Hematopoietic multipotent progenitor cell treated with erythropoietin and hydrocortisone succinate and interleukin-3 and kit ligand, for 4 days (in vitro differentiated cells): ENCODE data around the gene ADARB1.

Experiments
- DNase-seq: peaks from one replicate; pipeline ENCODE4 v3.0.0-alpha.2; 2015

Gene ADARB1

DNA sequence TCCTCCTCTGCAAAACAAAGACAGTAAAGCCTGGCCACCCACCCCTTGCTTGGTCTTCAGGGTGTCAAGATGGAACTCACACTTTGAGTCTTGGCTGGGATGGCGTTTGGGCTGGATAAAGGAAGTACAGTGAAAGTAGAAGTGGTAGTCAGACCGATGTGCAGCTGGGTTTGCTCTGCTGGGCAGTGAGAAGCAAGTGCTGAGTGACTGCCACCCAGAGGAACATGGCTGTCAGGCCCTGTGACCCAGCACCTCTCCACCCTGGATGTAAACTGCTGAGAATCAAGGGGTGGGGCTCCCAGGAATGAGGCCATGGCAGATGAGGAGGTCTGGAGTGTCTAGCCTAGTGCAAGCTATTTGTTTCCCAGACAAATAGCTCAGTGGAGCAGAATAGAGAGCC is 162.1 kb downstream of the ADARB1 start:
- peak; percentile 62 for DNase-seq

DNA sequence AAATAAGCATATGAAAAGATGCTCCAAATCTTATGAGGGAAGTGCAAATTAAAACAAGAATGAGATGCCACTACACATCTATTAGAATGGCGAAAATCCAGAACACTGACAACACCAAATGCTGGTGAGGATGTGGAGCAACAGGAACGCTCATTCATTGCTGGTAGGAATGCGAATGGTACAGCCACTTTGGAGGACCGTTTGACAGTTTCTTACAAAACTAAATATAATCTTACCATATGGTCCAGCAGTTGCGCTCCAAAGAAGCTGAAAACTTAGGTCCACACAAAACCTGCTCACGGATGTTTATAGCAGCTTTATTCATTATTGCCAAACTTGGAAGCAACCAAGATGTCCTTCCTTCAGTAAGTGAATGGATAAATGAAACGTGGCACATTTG is 163.0 kb downstream of the ADARB1 start:
- DNase-seq, result no peak

DNA sequence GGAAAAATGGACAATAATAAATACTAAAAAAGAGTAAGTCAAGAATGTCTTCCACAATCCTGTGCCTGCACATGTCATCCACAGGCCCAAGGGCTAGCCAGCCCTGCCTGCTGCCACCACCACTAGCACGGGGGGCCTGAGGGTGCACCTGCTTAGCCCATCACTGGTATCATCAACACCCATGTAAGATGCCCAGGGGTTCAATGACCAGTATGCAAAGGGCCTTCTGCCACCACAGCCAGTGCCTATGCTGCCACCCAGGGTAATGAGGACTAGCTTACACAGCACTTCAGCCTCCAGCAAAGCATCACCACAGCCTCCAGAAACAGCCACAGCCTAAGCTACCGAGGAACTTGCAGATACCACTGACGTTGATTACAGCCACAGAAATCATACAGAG is 167.0 kb downstream of the ADARB1 start:
- DNase-seq, result no peak

DNA sequence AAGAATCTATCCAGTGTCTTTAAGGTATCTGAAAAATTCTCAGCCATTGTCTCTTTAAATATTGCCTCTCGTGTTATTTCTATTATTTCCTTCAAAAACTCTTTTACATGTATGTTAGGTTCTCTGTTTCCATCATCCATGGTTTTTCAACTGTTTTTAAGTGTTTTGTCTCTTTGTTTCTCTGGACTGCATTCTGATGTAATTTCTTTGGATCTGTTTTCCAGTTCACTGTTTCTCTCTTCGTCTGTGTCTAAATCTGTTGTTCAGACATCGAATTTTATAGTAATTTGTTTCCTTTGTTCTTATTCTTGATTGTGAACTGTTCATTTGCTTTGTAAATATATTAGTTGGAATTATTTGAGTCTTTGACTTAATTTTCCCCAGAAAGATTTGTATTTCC is 169.2 kb downstream of the ADARB1 start:
- no peak for DNase-seq

DNA sequence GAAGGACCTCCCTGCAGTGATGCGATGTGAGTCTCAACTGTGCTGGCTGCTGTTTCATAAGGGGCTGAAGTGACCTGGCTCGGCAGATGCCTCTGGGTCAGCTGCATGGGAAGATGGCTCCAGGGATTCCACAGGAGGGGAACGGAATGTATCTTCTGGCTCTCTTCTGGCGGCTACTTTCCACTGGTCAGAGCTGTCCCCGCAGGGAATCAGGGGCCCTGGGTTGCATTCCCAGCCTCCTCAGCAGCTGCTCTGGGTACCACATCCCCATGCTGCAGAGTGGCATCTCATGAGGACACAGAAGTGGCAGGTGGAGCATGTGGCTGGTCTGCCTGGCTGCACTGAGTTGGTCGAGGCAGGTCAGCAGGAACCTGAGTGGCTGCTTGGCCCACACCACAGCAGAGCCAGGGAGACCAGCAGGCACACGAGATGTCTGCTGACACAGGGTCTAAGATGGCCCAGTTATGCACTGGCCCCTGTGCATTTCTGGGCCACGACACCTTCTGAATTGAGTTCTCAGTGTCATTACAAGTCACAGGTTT is 170.5 kb downstream of the ADARB1 start:
- DNase-seq, result no peak

DNA sequence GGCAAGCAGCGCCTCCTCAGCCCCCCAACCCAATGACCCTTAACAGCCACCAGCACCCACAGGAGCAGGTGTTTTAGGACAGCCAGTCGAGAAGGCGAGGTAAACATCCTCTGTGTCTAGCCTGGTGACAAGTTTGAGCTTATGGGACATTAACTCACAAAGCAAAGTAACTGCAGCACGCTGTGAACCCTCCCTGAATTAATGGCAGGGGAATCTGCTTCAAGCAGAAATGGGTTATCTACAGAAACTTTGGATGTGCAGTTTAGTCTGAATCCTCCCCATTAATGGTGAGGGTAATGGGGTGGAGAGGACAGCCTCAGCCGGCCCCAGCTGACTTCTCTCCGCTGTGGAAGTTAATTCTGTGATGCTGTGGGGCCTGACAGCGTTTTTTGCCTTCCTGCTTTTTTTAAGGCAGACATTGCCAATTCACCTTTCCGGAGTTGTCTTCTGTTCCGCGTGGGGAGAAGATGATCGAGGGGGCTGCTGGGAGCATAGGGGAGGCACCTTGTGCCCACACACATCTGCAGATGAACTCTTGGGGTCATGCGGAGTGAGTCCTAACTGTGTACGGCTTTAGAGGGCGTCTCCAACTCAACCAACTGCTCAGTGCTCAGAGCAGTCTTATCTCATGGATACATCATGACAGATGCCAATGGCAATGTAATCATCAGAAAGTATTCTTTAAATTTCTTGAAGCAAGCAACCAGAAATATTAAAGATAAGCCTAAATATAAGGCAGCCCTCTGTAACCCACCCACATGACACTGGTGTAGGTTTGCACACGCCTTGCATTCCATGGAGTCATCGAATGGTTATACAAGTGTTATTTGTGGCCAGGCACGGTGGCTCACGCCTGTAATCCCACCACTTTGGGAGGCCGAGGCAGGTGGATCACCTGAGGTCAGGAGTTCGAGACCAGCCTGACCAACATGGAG is 172.3 kb downstream of the ADARB1 start:
- DNase-seq, result no peak

DNA sequence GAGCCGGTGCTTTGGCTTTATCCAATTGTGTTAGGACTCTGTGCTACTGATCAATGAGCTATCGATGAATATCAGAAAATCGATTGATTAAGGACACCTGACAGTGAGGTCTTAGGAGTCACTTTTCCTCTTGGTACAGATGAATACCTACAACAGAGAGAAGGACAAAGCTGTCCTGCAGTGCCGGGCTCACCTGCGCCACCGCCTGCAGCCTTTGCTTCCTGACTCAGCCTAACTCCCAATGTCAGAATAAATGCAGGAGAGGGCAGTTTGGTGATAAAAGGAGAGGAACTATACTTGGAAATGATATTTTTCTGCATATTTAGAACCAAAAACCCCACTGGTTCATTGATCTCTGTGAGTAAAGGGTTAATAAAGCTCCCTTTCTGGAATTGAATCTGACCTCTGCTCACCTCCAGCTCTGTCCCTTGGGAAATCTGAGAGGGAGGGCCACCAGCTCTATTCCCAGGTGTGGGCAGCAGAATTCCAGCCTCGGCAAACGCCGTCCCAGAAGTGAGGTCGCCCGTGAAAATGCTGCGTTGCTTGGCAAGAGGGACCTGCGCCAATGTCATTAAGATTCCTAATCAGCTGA is 174.0 kb downstream of the ADARB1 start:
- DNase-seq, result no peak

DNA sequence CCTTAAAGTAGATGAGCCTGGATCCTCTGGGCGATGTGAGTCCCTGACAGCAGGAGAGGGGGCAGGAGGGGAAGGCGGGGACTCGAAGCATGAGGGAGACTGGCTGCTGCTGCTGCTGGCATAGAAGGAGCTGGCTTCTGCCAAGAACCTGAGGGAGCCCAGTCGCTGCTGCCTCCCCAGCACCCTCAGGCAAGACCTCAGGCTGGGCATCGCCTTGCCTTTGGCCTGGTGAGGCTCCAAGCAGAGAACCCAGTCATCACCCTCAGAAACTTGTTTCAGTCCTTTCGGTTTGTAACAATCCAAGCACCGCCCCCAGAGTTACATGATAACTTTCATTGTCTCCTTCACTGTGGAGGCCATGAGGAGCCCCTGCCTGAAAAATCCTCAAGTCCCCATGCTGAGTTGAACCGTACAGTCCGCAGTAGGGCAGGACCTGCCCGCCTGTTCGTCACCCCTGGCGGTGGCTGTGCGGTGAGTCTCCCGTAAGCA is 174.6 kb downstream of the ADARB1 start:
- DNase-seq, result no peak

DNA sequence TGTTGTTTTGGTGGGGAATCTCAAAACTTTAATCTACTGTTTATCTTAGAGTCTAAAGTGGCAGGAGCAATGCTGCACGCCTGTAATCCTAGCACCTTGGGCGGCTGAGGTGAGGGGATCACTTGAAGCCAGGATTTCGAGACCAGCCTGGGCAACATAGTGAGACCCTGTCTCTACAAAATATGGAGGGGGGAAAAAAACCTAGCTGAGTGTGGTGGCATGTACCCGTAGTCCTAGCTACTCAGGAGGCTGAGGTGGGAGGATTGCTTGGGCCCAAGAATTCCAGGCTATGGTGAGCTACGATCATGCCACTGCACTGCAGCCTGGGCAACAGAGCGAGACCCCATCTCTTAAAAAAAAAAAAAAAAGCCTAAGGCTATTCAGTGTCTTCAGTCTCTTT is 175.2 kb downstream of the ADARB1 start:
- no peak for DNase-seq

DNA sequence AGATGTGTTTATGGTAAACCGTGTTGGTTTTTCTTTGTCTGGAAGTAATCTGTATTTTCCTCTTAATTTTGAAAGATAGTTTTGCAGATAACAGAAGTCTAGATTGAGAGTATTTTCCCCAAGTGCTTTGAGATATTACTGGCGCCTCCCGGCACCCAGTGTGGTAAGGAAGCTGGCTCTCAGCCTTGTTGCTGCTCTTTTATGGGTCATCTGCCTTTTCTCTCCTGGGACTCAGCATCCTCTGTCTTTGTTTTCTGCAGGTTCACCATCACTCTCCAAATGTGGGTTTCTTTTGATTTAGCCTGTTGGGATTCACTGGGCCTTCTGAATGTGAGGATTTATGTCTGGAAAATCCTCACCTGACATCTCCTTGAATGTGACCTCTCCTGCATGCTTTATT is 175.9 kb downstream of the ADARB1 start:
- no peak for DNase-seq

DNA sequence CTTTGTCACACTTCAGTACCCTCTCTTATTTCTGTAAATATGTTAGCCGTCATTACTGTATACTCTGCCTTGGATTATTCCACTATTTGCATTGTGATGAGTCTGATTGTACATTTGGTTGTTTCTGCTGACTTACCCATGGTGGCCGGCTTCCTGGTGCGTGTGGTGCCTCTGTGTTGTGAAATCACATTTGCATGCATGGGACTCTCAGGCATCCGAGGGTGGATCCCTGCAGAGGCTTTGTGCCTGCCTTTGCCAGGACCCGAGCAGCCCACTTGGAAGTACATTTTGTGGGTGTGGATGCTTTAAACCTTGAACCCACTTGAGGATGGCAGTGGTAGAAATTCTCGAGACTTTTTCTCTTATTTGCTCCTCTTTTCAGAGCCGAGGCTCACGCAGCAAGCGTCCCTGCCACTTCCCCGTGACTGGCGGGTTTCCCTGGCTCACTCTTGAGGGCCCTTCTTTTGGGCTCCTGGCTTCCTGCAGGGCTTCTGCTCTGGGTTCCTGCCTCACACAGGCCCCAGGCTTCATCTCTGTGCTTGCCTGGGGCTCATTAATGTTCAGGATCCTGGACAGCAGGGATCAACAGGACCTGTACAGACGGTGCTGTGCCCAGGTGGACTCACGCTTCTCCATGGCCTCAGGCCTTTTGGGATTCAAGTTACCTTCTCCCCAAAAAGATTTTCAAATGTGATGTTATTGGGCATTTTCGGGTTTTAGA is 176.7 kb downstream of the ADARB1 start:
- no peak for DNase-seq

DNA sequence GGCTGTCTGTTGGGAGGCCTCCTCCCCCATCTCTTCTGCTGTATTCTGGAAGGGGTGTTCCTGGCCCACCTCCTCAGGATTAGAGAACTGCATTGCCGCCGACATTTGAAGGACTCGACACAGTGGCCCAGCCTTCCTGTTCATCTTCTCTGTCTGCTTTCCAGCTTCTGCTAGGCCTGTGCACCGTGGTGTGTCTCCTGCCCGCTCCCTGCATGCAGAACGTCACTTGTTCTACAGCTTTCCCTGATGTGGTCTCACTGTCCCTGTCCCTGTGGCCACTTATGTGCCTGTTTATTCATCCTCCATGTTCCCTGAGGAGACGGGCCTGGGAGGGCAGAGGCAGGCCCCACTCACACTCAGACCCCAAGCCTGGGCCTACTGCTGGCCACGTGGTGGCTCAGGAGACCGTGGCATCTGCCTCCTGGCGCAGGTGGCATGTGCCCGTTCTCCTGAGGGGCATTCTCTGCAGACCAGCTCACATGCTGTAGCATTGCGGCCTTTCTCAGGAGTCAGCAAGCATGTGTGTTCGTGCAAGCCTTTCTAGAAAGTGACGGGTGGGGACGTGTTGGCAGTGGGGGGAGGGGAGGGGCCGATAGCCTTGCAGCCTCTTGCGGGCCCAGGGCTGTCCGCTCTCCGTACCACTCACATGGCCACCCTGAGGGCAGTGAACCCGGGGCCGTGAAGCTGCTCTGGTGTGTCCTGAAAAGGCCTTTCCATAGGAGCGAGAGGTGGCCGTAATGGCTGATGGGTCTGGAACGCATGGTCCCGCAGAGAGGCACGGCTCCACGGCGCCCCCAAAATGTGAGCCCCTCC is 177.5 kb downstream of the ADARB1 start:
- DNase-seq, result no peak

DNA sequence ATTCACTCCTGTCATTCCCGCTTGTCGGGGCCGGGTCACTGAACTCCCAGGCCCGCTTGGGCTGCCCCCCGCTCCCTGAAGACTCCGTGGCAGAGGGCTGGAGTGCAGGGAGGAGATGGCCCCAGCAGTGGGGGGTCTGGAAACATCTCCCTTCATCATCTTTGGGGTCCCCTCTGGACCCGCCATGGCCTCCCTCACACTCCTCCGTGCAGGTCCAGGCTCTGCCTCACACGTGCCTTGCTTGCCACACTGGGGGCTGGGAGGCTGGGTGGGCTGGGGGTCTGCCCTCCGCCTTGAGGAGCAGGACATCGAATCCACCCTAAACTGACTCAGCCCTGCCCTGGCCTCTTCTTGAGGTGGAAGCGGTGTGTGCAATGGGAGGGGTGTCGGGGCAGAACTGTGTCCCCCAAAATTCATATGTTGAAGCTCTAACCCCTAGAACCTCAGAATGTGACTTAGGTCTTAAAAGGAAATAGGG is 178.1 kb downstream of the ADARB1 start:
- no peak for DNase-seq

DNA sequence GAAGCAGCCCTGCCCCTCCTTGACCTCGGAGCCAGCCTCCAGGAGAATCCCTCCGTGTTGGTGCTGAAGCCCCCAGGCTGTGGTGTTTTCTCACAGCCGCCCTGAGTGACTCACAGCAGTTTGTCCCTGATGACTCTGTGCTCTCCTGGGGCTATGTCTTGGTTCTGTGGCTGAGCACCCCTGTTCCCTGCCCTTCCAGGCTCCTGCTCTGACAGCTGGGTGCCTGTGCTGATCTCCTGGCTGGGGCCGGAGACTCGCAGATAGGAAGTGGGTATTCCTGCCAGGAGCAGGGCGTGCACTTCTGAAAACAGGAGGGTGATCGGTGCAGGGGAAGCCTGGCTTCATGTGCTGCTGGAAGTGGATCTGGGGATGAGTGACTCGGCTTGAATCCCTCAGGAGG is 178.8 kb downstream of the ADARB1 start:
- no peak for DNase-seq

DNA sequence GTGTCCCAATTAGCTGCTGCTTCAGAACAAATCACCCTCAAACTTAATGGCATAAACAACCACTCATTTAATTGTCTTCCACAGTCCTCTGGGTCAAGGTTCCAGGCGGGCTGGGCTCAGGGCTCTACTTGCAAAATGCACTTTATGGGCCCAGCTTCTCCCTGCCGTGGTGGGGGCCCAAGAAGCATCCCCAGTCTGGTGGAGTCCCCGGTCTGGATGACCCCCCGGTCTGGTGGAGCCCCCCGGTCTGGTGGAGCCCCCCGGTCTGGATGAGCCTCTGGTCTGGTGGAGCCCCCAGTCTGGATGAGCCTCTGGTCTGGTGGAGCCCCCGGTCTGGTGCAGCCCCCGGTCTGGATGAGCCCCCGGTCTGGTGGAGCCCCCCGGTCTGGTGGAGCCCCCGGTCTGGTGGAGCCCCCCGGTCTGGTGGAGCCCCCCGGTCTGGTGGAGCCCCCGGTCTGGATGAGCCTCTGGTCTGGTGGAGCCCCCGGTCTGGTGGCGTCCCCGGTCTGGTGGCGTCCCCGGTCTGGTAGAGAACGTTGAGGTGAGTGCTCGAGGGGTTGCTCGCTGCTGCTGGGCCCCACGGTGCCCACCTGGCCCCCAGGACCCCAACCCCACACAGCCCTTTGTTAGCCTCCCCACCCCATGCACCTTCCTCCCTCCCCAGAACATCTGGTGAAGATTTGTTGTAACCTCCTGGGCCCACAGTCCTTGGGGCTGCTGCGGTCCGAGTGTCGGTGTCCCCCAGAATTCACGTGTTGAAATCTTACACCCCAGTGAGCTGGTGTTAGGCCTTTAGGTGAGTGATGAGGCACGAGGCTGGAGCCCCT is 179.5 kb downstream of the ADARB1 start:
- no peak for DNase-seq

DNA sequence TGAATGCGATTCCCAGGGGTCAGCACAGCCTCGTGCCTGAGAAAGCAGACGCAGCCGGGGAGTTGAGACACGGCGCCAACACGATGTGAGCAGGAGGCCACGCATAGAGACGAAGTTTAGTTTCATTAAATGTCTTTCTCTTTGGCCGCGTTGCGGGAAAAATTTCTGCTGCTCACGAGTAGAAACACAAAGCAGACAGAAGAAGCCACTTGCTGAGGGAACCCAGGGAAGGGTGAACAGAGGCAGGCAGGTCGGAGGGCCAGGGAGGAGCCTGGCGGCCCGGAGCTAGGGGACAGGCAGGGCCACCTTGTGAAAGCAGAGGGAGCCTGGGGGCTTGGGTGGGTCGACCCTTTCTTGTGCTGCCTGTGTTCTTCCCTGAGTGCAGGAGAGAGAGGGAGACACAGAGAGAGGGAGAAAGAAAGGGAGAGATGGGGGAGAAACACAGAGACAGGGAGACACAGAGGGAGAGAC is 180.1 kb downstream of the ADARB1 start:
- DNase-seq, result no peak

DNA sequence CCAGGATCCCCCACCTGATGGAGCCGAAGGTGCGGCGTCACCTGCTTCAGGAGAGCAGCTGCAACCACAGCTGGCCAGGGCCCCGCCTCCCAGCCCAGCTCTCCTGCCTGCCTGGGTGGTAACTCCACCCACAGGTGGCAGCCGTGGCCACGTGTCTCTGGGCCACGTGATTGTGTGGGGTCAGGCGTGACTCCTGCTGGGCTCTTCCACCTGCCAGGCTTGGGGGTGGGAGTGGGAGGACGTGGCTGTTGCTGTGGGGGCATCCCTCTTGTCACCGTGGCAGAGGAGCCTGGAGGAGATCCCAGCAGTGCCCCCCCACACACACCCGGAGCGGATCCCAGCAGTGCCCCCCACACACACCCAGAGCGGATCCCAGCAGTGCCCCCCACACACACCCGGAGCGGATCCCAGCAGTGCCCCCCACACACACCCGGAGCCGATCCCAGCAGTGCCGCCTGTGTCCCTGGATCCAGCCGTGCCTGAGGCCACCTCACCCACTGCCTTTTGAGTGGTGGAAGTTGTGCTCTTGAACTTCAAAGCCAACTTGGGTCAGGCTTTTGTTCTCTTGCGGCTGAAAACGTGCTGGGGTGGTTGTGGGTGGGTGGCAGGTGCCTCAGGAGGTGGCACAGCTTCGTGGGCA is 181.1 kb downstream of the ADARB1 start:
- DNase-seq, result no peak

DNA sequence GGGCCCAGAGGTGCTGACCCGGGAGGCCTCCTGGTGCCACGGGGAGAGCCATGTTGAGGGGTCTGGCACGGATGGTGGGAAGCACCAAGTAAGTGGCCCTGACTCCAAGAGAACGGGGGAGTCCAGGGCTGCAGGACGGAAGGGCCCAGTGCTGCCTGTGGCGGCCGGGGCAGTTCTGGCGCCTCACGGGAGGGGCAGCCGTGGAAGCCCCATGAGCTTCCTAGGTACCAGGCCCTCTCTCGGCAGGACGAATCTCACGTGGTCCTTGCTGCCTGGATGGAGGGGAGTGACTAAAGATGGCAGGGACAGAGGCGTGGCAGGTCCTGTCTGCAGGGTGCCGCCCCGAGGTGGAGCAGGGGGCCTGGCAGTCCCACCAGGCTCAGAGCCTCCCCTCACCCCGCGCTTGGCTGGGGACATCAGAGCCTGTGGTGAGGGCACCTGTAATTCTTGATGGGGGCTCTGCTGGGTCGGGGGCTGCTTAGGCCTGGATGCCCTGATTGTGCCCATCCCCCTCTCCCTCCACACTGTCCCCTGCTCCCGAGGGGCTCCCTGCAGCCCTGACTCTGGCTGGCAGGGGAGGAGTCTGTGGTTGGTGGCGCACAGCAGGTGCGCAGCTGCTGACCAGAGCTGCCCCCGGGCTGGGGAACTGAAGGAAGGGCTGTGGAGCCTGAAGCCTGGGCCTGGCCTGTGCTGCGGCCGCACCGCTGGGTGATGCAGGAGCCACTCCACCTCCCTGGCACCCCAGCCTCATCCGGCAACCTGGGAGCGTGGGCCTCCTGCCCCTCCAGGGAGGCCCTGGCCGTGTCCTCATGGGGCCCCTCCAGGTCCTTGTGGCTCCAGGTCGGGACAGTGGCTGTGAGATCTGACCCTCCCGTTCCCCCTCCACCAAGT is 181.9 kb downstream of the ADARB1 start:
- DNase-seq, result peak; percentile 74

DNA sequence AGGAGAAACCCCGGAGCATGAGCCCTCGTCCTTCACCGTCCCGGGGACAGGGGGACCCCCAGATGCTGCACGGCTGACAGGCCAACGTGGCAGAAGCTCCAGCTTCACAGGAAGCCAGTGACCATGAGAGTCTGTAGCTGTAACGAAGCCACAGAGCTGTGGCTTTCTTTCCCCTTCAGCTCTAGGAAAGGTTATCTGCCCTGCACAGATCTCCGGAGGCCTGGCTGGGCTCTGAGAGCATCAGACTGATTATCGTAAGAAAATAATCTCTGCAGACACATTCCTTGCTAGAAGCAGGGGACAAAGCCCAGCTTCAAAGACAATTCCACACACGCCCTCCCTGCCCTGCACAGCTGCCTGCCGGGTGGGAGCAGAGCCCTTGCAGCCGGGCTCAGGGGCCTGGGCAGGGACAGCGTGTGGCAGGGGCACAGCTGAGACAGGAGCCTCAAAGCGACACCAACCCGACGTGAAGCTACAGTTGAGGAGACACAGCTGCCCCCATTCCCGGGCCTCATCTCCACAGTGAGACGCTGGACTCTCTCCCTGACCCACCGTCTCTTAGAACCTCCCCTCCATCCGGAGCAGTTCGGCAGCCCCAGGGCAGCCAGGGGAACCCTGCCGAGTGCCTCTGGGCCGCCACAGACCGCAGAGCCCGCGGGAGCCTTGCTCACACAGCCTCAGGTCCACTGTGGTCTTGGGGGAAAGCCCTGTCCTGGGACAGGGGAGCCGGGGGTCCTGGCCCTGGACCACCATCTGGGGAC is 182.7 kb downstream of the ADARB1 start:
- peak; percentile 99 for DNase-seq
